GM20431 (cell line): ENCODE measurements around the gene TRIM40.

Experiments
- in situ Hi-C: fragments of 300-500 bp; cut with MseI, MboI; formaldehyde crosslinking; loops from one replicate; pipeline ENCODE4 v1.15.0; 2020; ENCODE audit warnings: low sequenced_read_pairs; ENCODE audit not compliant: unreplicated experiment

TRIM40 gene

GRCh38 chr6:30194797-30195690 lies 59.1 kb downstream of the TRIM40 start:
- in situ Hi-C loops: no loop called here

GRCh38 chr6:30195951-30196350 lies 60.0 kb downstream of the TRIM40 start:
- in situ Hi-C loops: no loop called here

GRCh38 chr6:30196376-30196775 lies 60.4 kb downstream of the TRIM40 start:
- in situ Hi-C loops: no loop called here
